ENCODE results near the gene ADM.

DNA sequence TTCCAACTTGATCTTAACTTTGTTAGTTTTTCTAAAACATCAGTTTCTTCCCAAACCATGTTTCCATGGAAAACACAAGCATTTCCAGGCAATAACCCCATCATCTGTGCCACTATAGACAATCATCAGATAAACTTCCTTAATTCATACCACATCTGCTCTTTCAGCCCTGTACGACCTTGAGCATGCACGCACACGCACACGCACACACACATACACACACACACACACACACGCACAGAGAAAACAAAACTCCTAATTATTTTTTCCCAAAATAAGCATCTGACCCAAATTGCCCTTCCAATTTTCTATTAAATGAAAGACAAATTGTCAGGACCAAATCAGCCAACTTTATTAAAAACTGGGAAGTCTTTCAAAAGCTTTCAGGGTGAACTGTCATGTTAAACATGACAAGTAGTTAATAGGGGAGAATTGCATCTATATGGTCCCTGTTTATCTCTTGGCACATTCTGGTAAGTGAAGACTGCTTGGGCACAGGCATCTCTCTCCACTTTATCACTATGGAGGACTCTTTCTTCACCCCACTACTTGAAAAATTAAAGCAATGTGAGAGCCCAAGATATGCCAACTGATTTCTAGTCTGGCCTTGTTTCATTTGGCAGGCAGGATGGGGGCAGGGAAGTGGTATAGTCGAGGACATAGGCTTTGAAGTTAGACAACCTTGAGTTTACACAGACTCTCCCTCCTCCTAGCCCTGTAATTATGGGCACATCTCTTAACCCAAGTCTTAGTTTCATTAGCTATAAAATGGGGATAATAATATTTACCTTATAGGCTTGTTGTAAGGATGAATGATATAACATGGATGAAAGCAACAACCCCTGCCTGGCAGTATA is 15.1 kb downstream of the ADM start:
- no peak for TF ChIP-seq ZBTB33 (IDR thresholded peaks at IDR 0.05)
- no peak for TF ChIP-seq GABPA (IDR thresholded peaks at IDR 0.05 in 1 of 2, conservative IDR thresholded peaks at IDR 0.05 in 1 of 2)
- TF ChIP-seq CTCF (IDR thresholded peaks at IDR 0.05; ENCODE audit: low read depth, low read length, missing input control) = no peak
- no peak for TF ChIP-seq TAF1 (conservative IDR thresholded peaks at IDR 0.05)
- TF ChIP-seq, protein P1, sequence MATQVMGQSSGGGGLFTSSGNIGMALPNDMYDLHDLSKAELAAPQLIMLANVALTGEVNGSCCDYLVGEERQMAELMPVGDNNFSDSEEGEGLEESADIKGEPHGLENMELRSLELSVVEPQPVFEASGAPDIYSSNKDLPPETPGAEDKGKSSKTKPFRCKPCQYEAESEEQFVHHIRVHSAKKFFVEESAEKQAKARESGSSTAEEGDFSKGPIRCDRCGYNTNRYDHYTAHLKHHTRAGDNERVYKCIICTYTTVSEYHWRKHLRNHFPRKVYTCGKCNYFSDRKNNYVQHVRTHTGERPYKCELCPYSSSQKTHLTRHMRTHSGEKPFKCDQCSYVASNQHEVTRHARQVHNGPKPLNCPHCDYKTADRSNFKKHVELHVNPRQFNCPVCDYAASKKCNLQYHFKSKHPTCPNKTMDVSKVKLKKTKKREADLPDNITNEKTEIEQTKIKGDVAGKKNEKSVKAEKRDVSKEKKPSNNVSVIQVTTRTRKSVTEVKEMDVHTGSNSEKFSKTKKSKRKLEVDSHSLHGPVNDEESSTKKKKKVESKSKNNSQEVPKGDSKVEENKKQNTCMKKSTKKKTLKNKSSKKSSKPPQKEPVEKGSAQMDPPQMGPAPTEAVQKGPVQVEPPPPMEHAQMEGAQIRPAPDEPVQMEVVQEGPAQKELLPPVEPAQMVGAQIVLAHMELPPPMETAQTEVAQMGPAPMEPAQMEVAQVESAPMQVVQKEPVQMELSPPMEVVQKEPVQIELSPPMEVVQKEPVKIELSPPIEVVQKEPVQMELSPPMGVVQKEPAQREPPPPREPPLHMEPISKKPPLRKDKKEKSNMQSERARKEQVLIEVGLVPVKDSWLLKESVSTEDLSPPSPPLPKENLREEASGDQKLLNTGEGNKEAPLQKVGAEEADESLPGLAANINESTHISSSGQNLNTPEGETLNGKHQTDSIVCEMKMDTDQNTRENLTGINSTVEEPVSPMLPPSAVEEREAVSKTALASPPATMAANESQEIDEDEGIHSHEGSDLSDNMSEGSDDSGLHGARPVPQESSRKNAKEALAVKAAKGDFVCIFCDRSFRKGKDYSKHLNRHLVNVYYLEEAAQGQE (IDR thresholded peaks at IDR 0.05) = no peak
- no peak for TF ChIP-seq EGR1 (IDR thresholded peaks at IDR 0.05; ENCODE audit: low read depth in 2 of 2)

Data from liver (tissue), 3 donors.